WERI-Rb-1 (cell line): ENCODE measurements around the gene MYBBP1A.

Experiments used
- DNase-seq: peaks from one replicate; pipeline ENCODE4 v3.0.0-alpha.2; 2020
- H3K27ac ChIP-seq: fragments of 250-450 bp; sonication (Bioruptor Pico); 2 replicates; pipeline ENCODE4 v1.5.1; 2020; ENCODE audit warnings: mild to moderate bottlenecking, moderate library complexity
- H3K27me3 ChIP-seq: fragments of 250-450 bp; sonication (Bioruptor Pico); 2 replicates; pipeline ENCODE4 v1.5.1; 2021; ENCODE audit warnings: mild to moderate bottlenecking, low read depth, moderate library complexity; ENCODE audit not compliant: insufficient read depth, severe bottlenecking
- H3K36me3 ChIP-seq: fragments of 250-450 bp; sonication (Bioruptor Pico); 2 replicates; pipeline ENCODE4 v1.5.1; 2020; ENCODE audit warnings: mild to moderate bottlenecking, moderate library complexity
- H3K4me3 ChIP-seq: 2 replicates; pipeline ENCODE4 v1.5.1; 2011; ENCODE audit warnings: low read depth, mild to moderate bottlenecking, control low read depth, low read length
- H3K9me3 ChIP-seq: fragments of 250-450 bp; sonication (Bioruptor Pico); 2 replicates; pipeline ENCODE4 v1.5.1; 2021; ENCODE audit warnings: mild to moderate bottlenecking, moderate library complexity; ENCODE audit not compliant: severe bottlenecking
- TF ChIP-seq, protein P1 (sequence below): IDR thresholded peaks from 2 replicates; pipeline ENCODE4 v1.5.1; 2011; ENCODE audit warnings: low read depth, mild to moderate bottlenecking, control low read depth, inconsistent platforms, low read length

The MYBBP1A gene

DNA sequence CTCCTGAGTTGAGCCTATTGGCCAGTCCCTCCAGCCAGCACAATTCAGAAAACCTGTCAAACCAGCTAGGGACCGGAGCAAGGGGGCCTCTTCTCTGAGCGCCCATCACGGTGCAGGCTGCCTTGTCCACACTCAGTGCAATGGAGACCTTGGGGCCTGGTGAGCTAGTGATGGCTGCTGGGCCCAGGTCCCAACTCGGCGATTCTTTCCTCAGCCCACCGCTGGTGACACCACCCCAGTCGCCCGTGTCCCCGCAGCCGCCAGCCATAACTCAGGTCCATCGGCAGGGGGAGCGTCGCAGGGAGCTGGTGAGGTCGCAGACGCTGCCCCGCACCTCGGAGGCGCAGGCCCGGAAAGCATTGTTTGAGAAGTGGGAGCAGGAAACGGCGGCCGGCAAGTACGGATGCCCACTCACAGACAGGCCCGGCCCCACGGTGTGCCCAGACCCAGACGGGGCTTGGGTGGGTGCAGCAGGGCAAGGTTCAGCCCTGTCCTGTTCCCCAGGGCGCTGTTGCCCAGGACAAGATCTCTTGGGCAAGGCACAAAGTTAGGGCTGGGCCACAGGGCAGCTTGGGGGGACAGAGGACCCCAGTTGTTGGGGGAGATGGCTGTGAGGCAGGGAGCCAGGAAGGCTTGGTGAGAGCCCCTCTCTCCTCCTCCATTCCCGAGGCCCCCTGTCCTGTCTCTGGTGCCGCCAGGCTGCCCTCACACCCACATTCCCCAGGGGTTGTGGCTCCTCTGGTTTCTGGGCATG, 39.9 kb upstream of the MYBBP1A start:
- no peaks in the 10 kb centered on the region for H3K9me3 ChIP-seq
- no peaks in the 10 kb centered on the region for H3K36me3 ChIP-seq
- H3K4me3 ChIP-seq = no peak overlapping the region
- TF ChIP-seq, protein P1, sequence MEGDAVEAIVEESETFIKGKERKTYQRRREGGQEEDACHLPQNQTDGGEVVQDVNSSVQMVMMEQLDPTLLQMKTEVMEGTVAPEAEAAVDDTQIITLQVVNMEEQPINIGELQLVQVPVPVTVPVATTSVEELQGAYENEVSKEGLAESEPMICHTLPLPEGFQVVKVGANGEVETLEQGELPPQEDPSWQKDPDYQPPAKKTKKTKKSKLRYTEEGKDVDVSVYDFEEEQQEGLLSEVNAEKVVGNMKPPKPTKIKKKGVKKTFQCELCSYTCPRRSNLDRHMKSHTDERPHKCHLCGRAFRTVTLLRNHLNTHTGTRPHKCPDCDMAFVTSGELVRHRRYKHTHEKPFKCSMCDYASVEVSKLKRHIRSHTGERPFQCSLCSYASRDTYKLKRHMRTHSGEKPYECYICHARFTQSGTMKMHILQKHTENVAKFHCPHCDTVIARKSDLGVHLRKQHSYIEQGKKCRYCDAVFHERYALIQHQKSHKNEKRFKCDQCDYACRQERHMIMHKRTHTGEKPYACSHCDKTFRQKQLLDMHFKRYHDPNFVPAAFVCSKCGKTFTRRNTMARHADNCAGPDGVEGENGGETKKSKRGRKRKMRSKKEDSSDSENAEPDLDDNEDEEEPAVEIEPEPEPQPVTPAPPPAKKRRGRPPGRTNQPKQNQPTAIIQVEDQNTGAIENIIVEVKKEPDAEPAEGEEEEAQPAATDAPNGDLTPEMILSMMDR = no peak
- no peaks in the 10 kb centered on the region for H3K27me3 ChIP-seq
- DNase-seq = no peak
- H3K27ac ChIP-seq = no peak overlapping the region

DNA sequence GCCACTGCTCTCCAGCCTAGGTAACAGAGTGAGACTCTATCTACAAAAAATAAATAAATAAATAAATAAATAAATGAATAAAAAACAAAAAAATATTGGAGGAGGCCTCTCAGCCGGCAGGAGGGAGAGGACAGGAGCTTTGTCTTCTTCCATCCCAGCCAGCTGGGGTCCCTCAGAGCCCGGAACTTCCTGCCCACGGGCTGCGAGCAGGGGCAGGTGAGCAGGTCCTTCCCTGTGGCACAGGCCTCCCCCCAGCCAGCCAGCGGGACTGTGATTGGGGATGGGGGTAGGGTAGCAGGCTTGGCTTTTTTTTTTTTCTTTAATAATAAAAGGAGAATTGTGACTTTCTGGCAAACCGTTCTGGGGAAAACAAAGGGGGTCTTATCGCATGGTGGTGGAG, 39.2 kb upstream of the MYBBP1A start:
- no peak overlapping the region for H3K4me3 ChIP-seq
- H3K27me3 ChIP-seq = no peaks in the 10 kb centered on the region
- no peaks in the 10 kb centered on the region for H3K36me3 ChIP-seq
- TF ChIP-seq, protein P1 = no peak
- no peak for DNase-seq
- H3K27ac ChIP-seq = no peak overlapping the region
- H3K9me3 ChIP-seq = no peaks in the 10 kb centered on the region

DNA sequence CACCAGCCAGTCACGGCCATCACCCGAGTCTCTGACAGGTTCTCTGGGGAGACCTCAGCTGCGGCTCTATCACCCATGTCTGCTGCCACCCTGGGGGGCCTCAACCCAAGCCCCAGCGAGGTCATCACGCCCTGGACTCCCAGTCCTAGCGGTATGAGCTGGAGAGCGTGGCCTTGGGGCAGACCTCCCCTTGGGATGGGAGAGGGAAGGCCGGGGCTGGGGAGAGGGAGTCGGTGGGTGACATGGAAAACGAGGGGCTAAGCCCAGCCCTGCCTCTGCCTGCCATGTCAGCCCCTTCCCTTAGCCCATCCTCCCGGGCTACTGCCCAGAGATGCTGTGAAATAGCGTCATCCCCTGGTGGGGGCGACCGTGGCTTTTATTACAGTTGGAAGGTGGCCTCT, 37.8 kb upstream of the MYBBP1A start:
- Histone ChIP-seq H3K9me3 (no peaks in the 10 kb centered on the region), H3K27ac (no peak overlapping the region), H3K36me3 (no peaks in the 10 kb centered on the region), H3K27me3 (no peaks in the 10 kb centered on the region), H3K4me3 (no peak overlapping the region)
- TF ChIP-seq, protein P1 = no peak
- no peak for DNase-seq

DNA sequence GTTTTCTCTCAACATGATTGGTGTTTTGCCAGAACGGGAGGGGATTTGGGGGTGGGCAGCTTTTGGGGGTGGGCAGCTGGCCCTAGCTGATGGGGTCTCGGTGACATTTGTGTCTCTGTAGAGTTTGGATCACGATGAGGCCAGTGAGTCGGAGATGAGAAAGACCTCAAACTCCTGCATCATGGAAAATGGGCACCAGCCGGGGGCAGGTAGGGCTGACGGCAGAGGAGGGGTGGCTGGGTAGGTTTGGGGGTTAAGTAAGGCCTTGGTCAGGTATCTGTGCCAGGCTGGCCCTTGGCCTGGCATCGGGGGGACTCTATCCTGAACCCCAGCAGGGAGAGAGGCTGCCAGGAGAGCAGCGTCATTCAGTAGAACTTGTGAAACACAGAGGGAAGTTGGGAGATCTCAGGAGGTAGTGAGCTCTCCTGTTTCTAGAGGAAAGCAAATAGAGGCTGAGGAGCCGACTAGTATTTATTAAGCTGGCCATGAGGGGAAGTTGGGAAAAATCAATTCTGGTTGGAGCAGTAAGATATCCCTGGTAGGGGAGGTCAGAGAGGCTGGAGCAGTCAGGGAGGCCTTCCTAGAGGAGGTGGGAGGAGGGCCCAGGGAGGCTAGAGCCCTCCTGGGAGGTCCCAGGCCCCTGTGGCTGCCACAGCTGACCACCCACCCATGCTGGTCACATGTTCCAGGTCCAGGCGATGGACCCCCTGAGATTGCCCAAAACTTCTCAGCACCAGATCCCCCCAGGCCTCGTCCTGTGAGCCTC, 37.2 kb upstream of the MYBBP1A start:
- H3K27ac ChIP-seq = no peak overlapping the region
- no peaks in the 10 kb centered on the region for H3K9me3 ChIP-seq
- H3K4me3 ChIP-seq = no peak overlapping the region
- H3K36me3 ChIP-seq = no peaks in the 10 kb centered on the region
- H3K27me3 ChIP-seq = no peaks in the 10 kb centered on the region
- no peak for DNase-seq
- TF ChIP-seq, protein P1 = no peak

DNA sequence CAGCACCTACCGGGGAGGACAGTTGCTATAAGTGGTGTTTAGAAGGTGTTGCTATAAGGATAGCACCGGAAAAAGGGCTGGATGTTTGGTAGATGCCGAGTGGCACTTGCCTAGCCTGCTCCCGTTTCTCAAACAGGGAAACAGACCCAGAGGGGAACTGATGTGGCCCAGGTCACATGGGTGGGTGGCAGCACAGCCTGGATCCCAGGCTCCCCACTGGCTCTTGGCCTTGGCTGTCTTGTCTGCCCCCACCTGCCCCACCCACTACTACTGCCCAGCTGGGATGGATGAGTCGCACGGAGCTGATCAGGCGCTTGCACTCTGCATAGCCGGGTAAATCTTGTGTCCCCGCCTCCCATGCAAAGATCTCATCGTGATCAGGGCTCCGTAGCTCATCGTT, 36.3 kb upstream of the MYBBP1A start:
- Histone ChIP-seq H3K27ac (no peak overlapping the region), H3K36me3 (no peaks in the 10 kb centered on the region), H3K9me3 (no peaks in the 10 kb centered on the region), H3K4me3 (no peak overlapping the region), H3K27me3 (no peaks in the 10 kb centered on the region)
- peak; percentile 55 for DNase-seq
- TF ChIP-seq, protein P1 = no peak
